NCI-H2196 treated with DMSO at 0.1 percent for 48 hours (cell line): ENCODE data around the gene TNFRSF1A.
"Not testable (repeated sequence)": the region's sequence is repeated elsewhere in the genome, so short reads cannot be mapped to it uniquely, and the experiment has no call there.

Source experiments
- DNase-seq: peaks from one replicate; lab custom pipeline; 2025; ENCODE audit not compliant: unreplicated experiment; lab: John Stamatoyannopoulos, UW

The TNFRSF1A gene

GRCh38 chr12:6358881-6359280 lies 17.0 kb upstream of the TNFRSF1A start:
- DNase-seq: no peak

- no peak for DNase-seq
Measured at GRCh38 chr12:6356374-6356820, 14.5 kb upstream of the TNFRSF1A start.

- no peak for DNase-seq
Measured at GRCh38 chr12:6355491-6356373, 13.9 kb upstream of the TNFRSF1A start.

- DNase-seq: no peak
Measured at GRCh38 chr12:6354495-6355393, 12.9 kb upstream of the TNFRSF1A start.

GRCh38 chr12:6352193-6353173 lies 10.6 kb upstream of the TNFRSF1A start:
- no peak for DNase-seq

- no peak for DNase-seq
Measured at GRCh38 chr12:6351622-6352021, 9.7 kb upstream of the TNFRSF1A start.

- no peak for DNase-seq
Measured at GRCh38 chr12:6347367-6348338, 5.8 kb upstream of the TNFRSF1A start.

- DNase-seq: no peak
Measured at GRCh38 chr12:6346942-6347341, 5.1 kb upstream of the TNFRSF1A start.

GRCh38 chr12:6346235-6346832 lies 4.5 kb upstream of the TNFRSF1A start:
- no peak for DNase-seq

- no peak for DNase-seq
Measured at GRCh38 chr12:6345319-6346091, 3.6 kb upstream of the TNFRSF1A start.

GRCh38 chr12:6344101-6344660 lies 2.3 kb upstream of the TNFRSF1A start:
- not testable (repeated sequence) for DNase-seq

- DNase-seq: no peak
Measured at GRCh38 chr12:6343518-6343917, 1.6 kb upstream of the TNFRSF1A start.

GRCh38 chr12:6342140-6342889 lies 439 bp upstream of the TNFRSF1A start:
- no peak for DNase-seq

- no peak for DNase-seq
Measured at GRCh38 chr12:6340745-6341416, 995 bp downstream of the TNFRSF1A start.

GRCh38 chr12:6340032-6340638 lies 1.7 kb downstream of the TNFRSF1A start:
- DNase-seq: no peak

GRCh38 chr12:6338955-6339354 lies 2.9 kb downstream of the TNFRSF1A start:
- DNase-seq: no peak
